GM12872 (cell line): Measurements from ENCODE around the gene CUL7.

Experiments
- TF ChIP-seq, protein P1 (sequence below): IDR thresholded peaks from 3 replicates; pipeline ENCODE4 v1.5.1; 2011; ENCODE audit warnings: low read depth, mild to moderate bottlenecking, low read length, moderate library complexity; ENCODE audit not compliant: insufficient read depth

Gene CUL7

DNA sequence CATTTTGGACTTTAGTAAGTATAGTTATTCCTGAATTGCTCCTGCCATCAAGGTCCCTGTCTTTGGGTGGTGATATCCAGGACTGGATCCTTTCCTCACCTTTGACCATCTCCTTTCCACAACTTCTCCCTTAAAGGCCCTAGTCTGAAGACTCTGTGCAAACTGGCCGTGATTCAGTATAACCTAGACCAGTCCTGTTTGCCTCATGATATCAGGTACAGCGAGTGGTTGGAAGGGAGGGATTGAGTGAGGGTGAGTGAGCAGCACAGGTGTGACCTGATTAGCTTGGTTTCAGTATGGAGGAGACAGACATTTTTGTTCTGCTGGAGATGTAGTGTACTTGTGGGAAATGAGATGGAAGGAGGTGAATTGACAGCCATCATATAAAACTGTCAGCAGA lies 34.5 kb downstream of the CUL7 start:
- TF ChIP-seq, protein P1, sequence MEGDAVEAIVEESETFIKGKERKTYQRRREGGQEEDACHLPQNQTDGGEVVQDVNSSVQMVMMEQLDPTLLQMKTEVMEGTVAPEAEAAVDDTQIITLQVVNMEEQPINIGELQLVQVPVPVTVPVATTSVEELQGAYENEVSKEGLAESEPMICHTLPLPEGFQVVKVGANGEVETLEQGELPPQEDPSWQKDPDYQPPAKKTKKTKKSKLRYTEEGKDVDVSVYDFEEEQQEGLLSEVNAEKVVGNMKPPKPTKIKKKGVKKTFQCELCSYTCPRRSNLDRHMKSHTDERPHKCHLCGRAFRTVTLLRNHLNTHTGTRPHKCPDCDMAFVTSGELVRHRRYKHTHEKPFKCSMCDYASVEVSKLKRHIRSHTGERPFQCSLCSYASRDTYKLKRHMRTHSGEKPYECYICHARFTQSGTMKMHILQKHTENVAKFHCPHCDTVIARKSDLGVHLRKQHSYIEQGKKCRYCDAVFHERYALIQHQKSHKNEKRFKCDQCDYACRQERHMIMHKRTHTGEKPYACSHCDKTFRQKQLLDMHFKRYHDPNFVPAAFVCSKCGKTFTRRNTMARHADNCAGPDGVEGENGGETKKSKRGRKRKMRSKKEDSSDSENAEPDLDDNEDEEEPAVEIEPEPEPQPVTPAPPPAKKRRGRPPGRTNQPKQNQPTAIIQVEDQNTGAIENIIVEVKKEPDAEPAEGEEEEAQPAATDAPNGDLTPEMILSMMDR = no peak

DNA sequence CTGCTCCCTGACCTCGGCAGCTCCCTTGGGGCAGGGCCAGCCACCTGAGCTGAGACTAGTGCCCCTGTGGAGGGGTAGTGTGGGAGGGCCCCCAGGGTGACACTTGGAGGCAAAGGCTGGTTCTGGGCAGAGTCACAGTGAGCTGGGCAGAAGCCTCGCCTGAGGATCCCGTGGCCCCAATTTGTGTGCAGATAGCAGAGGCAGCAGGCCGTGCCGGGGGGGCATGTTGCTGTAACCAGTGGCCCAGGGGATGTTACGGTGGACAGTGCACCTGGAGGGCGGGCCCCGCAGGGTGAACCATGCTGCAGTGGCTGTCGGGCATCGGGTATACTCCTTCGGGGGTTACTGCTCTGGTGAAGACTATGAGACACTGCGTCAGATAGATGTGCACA lies 36.7 kb downstream of the CUL7 start:
- TF ChIP-seq, protein P1 = no peak

DNA sequence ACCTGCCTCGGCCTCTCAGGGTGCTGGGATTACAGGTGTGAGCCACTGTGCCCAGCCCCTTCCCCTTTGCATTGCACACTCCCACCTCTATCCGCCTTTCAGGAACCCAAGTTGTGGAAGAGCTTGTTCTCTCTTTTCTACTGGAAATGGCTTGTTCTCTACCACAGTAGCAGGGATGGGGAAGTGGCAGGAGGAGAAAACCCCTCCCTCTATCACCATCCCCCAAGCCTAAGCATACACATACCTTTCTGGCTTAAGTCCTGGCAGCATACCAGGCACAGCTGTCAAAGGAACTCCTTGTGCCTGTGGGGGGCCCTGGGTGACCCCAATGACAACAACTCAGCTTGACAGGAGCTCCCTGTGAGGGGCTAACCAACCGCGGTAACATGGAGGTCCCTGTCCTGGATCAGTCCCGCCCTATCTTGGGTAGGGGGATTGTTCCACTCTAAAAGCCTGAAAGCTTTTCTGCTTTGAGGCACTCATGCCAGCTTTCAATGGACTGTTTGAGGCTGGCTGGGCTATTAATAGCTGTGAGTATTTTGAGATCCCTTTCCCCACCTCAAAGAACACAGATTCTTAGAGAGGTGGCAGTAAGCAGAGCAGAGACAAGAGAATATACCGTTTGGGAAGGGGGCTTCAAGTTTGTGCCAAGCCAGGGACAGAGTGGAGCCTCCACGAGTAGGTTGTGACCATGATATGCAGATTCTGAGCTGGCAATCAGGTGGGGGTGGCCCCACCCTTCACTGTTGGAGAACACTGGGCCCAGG lies 37.3 kb downstream of the CUL7 start:
- TF ChIP-seq, protein P1 = no peak

DNA sequence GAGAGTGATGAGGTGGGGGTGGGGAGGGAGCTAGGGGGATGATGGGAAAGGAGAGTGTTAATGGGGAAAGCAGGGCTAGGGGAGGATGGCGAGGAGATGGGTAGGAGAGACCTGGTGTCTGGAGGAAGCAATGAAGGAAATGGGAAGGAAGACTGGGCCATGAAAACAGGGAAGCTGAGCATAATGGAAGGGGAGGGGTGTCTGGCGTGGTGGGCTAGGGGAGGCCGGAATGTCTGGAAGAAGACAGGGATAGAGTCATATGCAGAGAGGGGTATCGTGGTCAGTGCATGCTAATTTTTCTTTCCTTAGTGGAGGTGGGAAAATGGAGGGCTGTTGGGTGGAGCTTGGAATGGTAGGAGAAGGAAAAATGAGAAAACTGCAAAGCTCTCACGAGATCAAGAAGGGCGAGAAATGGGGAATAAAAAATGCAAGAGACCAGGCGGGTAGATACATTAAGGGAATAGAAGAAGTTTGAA lies 39.2 kb downstream of the CUL7 start:
- TF ChIP-seq, protein P1 = no peak

DNA sequence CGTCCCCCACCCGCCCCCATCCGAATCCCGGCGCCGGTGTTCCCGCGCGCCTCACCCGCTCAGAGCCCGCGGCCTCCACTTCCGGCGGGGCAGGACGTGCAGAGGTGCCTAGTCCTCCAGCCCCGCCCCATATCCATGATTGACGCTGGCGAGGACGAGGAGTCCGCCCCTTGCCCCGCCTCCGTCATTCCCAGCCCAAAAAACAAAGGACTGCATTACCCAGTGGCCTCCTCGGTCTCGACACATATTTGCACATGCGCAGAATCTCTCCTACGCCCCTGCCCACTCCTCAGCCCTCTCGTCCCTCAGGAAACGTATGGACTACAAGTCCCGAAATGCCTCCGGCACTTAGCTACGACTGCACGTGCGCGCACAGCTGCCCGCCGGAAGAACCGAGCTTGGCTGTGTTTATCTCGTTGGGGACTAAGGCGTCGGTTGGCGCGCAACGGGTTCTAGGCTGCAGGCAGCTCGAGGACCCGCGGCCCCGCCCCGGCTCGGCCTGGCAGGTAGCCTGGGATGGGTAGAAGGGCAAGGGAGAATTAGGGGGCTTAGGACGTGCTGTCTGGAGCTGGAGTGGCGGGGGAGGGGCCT lies 39.7 kb downstream of the CUL7 start, which contains the start of the genes KLHDC3 and MEA1:
TSS of gene KLHDC3 (plus strand) at position 407 of the 591 bp plus-strand sequence. CDS start 2,944 bp downstream, outside the sequence.
TSS of gene MEA1 (minus strand) at position 104 of the 591 bp plus-strand sequence. CDS start 133 bp downstream, outside the sequence.
- TF ChIP-seq, protein P1 = no peak

DNA sequence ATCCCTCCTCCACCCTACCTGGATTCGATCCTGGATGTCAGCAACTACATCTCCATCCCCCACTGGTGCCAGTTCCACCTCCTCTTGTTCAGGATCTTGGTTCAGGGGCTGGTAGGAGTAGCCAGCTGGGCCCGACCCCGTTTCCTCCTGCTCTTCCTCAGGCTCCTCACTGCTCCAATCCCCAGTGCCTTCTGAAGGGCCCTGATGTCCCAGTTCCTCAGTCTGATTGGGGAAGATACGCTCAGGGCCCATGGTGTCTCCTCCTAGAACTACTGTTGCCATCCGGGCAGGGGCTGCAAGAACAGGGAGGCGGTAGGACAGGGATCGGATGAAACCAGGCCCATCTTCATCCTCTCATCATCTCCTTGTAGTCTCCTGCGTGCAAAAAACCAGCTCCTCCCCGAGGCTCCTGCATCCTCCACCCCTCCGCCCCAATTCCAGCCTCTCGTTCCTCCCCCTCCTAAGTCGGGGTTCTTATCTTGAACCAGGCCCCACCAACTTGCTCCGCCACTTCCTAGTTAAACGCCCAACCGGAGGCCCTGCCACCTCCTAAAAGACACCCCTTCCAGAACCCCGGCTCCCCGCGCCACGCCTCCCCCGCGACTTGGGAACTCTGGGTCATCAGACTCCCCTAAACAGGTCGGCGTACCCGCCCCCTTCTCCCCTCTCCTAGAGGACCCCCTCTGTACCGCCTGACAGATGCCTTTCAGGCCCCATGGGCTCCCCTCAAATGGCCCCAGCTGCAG lies 40.4 kb downstream of the CUL7 start:
- TF ChIP-seq, protein P1 = no peak

DNA sequence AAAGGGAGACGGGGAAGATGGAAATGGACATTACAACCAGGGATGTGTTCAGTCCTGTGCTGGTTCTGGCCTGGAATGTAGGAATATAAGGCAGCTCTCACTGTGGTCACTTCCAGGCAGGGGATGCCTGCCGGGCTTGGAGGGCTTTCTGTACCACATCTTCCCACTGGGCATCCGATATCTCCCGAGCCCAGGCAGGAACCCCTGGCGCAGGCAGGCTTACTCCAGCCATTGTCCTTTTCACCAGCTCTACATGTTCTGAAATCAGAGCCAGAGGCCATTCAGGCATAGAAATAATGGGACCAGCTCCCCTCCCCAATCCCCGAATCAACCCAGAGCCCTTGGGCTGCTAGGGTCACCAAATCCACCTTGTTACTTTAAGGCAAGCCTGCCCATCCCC lies 41.3 kb downstream of the CUL7 start:
- TF ChIP-seq, protein P1 = no peak
